IMR-90 (cell line): ENCODE results near the gene PPP1R14B.

Experiments used
- CTCF ChIP-seq: conservative IDR thresholded peaks from 2 replicates; pipeline ENCODE4 v1.5.1; 2012; ENCODE audit warnings: mild to moderate bottlenecking, low read depth, low read length, improper control_type of control experiment
- ELK1 ChIP-seq: fragments of 150-350 bp; IDR thresholded peaks from 2 replicates; pipeline ENCODE4 v1.6.1; 2016; ENCODE audit warnings: low read depth, mild to moderate bottlenecking, low read length, moderate library complexity, borderline replicate concordance
- MXI1 ChIP-seq: IDR thresholded peaks from 2 replicates; pipeline ENCODE4 v1.6.1; 2012; ENCODE audit warnings: low read depth, mild to moderate bottlenecking, low read length, moderate library complexity, borderline replicate concordance
- RFX5 ChIP-seq: IDR thresholded peaks from 2 replicates; pipeline ENCODE4 v1.8.0; 2012; ENCODE audit warnings: low read depth, mild to moderate bottlenecking, low read length, moderate library complexity

DNA sequence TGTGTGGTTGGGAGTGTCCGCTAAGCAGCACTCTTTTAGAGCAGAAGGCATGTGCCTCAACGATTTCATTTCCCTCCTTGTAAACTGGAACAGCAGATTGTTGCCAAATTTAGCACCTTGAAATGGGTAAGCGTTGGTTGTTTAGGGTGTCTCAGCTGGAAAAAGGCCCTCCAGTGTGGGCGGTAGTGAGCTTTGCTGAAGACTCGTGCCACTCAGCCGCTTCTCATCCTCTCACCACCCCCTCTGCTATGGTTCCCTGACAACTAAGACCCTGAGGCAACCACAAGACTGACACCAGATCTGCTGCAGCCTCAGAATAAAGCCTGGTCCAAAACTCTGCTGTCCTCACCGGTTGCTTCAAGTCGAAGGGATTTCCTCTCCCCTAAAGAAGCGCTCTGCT, 50.1 kb downstream of the PPP1R14B start:
- no peak for TF ChIP-seq CTCF
- TF ChIP-seq ELK1: no peak
- TF ChIP-seq MXI1: no peak
- no peak for TF ChIP-seq RFX5
